G401.6 (cell line): ENCODE data around the gene IGF1.
"Not testable (repeated sequence)": the region's sequence is repeated elsewhere in the genome, so short reads cannot be mapped to it uniquely, and the experiment has no call there.

ENCODE experiments used
- FAIRE-seq: peaks from 2 replicates; lab custom pipeline; 2012; peaks lifted over from hg19 to GRCh38; lab: Jason Lieb, UNC

The IGF1 gene

DNA sequence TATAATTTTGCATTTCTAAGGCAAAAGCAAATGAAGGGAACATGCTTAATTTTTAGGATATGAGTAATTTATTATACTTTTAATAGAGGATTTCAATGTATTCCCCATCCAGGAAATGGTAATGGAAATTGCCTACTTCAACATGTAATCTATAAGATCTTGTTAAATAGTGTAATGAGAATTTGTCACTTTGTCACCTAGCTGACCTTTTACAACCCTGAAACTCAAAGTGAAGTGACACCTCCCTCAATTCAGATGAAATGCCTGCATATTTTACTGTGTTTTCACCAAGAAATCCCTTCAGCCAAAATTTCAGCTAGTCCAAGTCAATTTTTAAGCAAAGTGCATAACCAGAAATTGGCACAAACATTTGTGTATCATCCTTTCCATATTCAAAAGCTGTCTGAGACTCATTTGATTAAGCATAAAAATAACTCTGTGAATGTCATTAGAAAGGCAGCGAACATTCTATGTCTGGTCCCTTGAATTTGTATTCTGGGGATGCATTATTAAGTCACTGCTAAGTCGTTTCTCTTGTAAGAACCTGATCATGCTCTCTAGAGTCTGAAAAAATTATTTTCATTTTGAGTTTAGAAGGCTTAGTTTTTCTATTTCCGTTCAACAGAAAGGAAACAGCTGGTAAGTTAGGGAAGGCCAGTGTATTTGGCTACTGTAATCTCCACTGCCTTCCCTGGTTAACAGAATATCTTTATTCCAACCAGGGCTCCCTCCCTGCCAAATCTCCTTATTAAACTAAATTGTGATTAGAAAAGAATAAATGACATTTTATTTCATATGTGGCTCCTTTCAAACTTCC lies 100.8 kb downstream of the IGF1 start:
- no peak for FAIRE-seq

DNA sequence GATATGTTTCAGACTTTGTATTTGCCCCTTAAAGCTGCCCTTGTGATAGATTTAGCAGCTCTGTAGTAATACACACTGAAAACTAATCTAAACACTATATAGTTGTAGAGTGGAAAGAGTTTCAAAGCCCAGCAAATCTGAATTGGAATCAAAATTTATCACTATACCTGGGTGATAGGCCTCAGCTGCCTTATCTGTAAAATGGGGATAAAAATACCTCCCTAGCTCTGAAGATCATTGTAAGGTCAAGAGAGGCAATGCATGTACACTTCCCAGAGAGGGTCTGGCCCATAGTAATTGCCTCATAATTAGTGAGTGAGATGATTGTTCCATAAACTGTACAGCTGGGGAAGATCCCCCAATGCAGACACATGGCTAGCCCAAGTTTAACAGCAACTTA lies 103.6 kb downstream of the IGF1 start:
- no peak for FAIRE-seq

GRCh38 chr12:102376181-102376747 lies 104.1 kb downstream of the IGF1 start:
- FAIRE-seq, result no peak

DNA sequence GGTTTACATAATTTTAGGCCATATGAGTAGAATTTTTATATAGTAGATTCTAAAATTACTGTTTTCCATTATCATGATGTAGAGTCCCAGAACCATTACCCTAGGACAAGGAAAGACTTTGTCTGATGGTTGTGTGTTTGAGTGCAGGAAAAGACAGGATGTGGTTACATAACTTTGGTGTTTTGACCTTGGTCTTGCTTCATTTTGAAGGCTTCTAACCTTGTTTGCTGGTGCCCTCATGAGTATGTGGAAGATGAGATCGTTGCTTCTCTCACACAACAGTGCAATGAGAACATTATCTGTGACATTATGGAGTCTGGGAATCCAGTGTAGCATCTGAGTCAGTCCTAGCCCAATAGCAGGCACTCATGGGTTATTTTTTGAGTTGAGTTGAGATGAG lies 106.2 kb downstream of the IGF1 start:
- no peak for FAIRE-seq

DNA sequence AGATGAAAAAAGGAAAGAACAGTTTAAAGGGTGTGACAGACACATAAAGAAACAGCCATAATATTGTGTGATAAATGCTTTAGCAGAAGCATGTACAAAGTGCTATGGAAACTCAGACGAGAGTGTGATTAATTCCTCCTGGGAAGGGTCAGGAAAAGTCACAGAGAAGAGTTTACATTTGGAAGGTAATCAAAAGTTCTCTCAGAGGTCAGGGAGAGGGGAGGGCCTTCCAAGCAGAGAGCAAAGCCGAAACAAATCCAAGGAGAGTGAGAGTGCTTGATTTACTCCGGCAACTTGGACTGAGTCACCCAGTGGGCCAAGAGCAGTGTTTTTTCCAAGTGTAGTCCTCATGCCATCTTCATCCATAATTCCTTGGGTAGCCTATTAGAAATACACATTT lies 108.3 kb downstream of the IGF1 start:
- no peak for FAIRE-seq

DNA sequence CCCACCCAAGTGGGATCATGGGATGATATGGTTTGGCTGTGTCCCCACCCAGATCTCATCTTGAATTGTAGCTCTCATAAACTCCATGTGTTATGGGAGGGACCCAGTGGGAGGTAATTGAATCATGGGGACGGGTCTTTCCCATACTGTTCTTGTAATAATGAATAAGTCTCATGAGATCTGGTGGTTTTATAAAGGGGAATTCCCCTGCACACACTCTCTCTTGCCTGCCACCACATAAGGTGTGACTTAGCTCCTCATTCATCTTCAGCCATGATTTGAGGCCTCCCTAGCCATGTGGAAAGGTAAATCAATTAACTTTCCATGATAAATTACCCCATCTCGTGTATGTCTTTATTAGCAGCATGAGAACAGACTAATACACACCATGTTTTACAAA lies 109.2 kb downstream of the IGF1 start:
- no peak for FAIRE-seq

GRCh38 chr12:102369876-102370275 lies 110.5 kb downstream of the IGF1 start:
- FAIRE-seq, result no peak

GRCh38 chr12:102365365-102365764 lies 115.0 kb downstream of the IGF1 start:
- no peak for FAIRE-seq

DNA sequence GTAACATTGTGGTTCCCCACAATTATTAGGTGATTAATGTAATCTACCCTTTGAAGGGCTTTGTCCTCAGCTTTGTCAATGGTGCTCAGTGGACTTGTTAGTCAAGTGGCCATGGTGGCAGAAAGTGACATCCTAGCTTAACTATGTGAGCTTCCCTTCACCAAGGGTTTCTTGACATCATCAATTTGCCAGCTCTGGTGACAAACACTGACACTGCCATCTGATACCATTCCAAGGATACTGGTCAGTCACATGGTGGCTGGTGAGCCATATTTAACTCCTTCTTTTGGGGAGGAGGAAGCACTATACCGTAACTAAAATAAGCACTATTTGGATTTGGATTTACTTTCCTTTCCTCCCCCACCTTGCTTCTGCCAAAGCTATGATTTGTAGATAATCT lies 115.7 kb downstream of the IGF1 start:
- FAIRE-seq, result no peak

DNA sequence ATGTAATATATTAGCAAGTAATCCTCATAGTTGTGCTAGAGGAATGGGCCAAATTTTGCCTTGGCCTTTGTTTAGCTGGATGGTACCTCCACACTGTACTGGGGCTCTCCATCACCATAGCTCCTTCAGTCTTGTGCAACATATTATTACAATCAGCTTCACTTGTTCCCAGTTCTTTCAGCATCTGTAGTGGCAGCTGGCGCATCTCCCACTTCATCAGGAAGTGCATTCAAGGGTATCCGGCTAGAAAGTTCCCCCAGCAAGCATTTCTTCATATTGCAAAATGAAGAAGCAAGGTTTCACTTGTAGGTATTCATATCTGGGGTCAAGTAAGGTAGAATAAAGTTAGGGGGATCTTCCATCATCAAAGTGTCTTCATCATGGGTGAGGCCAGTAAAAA lies 123.7 kb downstream of the IGF1 start:
- no peak for FAIRE-seq

DNA sequence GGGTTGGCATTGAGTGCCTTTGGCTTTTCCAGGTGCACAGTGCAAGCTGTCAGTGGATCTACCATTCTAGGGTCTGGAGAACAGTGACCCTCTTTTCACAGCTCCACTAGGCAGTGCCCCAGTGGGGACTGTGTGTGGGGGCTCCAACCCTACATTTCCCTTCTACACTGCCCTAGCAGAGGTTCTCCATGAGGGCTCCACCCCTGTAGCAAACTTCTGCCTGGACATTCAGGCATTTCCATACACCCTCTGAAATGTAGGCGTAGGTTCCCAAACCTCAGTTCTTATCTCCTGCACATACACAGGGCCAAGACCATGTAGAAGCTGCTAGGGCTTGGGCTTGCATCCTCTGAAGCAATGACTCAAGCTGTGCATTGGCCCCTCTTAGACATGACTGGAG lies 126.1 kb downstream of the IGF1 start:
- FAIRE-seq, result not testable (repeated sequence)

GRCh38 chr12:102351322-102351721 lies 129.0 kb downstream of the IGF1 start:
- no peak for FAIRE-seq

GRCh38 chr12:102350070-102350469 lies 130.3 kb downstream of the IGF1 start:
- no peak for FAIRE-seq

- no peak for FAIRE-seq
These were observed 131.3 kb downstream of the IGF1 start for GRCh38 chr12:102349079-102349478.

DNA sequence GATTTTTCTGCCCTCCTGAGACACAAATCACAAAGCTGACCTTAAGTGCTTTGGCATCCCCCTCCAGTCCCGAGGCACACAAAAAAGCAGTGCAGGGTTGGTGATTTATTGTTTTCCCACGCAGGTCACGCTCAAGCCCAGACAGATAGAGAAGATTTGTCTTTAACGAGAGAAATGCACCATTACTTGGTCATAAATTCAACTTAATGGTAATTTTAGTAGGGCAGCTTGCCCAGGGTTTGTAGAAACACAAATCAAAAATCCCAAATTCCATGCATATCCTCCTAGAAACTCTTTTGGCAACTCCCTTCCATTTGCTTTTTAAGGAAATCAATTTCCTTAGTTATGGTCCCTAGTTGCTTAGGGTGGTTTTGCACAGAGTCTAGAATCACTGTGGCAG lies 132.6 kb downstream of the IGF1 start:
- no peak for FAIRE-seq
